SK-N-SH treated with all-trans-retinoic acid at 6 μM for 48 hours (cell line): ENCODE results near the gene ZNF469.
A peak's percentile ranks its signal among the peaks of the same experiment; 100 is the strongest.

Source experiments
- ATAC-seq: fragments of 200-7000 bp; cut with Tn5 transposase; 3 replicates; pipeline ENCODE4 v1.9.1; 2020; ENCODE audit warnings: mild to moderate bottlenecking, moderate library complexity
- ARNTL ChIP-seq: fragments of 450-650 bp; formaldehyde crosslinking; IDR thresholded peaks from 2 replicates; pipeline ENCODE4 v1.5.0; 2020; ENCODE audit warnings: low read depth, mild to moderate bottlenecking, moderate library complexity, borderline replicate concordance
- BACH2 ChIP-seq: fragments of 250-450 bp; sonication (Bioruptor Pico); IDR thresholded peaks from 2 replicates; pipeline ENCODE4 v1.9.0; 2021; ENCODE audit warnings: mild to moderate bottlenecking, borderline replicate concordance
- CSDC2 ChIP-seq: fragments of 250-450 bp; sonication (Bioruptor Pico); IDR thresholded peaks from 2 replicates; pipeline ENCODE4 v1.5.0; 2020; ENCODE audit warnings: mild to moderate bottlenecking, moderate library complexity
- CSRNP3 ChIP-seq: fragments of 250-450 bp; sonication (Bioruptor Pico); IDR thresholded peaks from 2 replicates; pipeline ENCODE4 v1.5.1; 2021; ENCODE audit warnings: mild to moderate bottlenecking, moderate library complexity
- ESRRG ChIP-seq: fragments of 250-450 bp; sonication (Bioruptor Pico); IDR thresholded peaks from 2 replicates; pipeline ENCODE4 v1.6.1; 2021; ENCODE audit warnings: mild to moderate bottlenecking
- GLIS3 ChIP-seq: fragments of 250-450 bp; sonication (Bioruptor Pico); IDR thresholded peaks from 2 replicates; pipeline ENCODE4 v1.5.0; 2020; ENCODE audit warnings: mild to moderate bottlenecking, moderate library complexity
- ISL1 ChIP-seq: fragments of 250-450 bp; sonication (Bioruptor Pico); IDR thresholded peaks from 2 replicates; pipeline ENCODE4 v2.1.2; 2022; ENCODE audit warnings: mild to moderate bottlenecking, moderate library complexity
- OSR1 ChIP-seq: fragments of 250-450 bp; sonication (Bioruptor Pico); IDR thresholded peaks from 2 replicates; pipeline ENCODE4 v1.8.0; 2022; ENCODE audit warnings: moderate library complexity, mild to moderate bottlenecking, inconsistent platforms
- PATZ1 ChIP-seq: fragments of 250-450 bp; sonication (Bioruptor Pico); IDR thresholded peaks from 2 replicates; pipeline ENCODE4 v1.8.0; 2020; ENCODE audit warnings: mild to moderate bottlenecking, moderate library complexity, borderline replicate concordance
- POU6F1 ChIP-seq: fragments of 250-450 bp; sonication (Bioruptor Pico); IDR thresholded peaks from 2 replicates; pipeline ENCODE4 v1.8.0; 2021; ENCODE audit warnings: low read depth, mild to moderate bottlenecking, moderate library complexity, borderline replicate concordance
- PPARA ChIP-seq: fragments of 250-450 bp; sonication (Bioruptor Pico); IDR thresholded peaks from 2 replicates; pipeline ENCODE4 v1.5.0; 2020; ENCODE audit warnings: mild to moderate bottlenecking, borderline replicate concordance
- RARB ChIP-seq: fragments of 250-450 bp; sonication (Bioruptor Pico); IDR thresholded peaks from 2 replicates; pipeline ENCODE4 v1.8.0; 2021; ENCODE audit warnings: mild to moderate bottlenecking, moderate library complexity
- SNAI2 ChIP-seq: fragments of 250-450 bp; sonication (Bioruptor Pico); IDR thresholded peaks from 2 replicates; pipeline ENCODE4 v1.5.0; 2020; ENCODE audit warnings: mild to moderate bottlenecking, moderate library complexity
- TCF4 ChIP-seq: fragments of 250-450 bp; sonication (Bioruptor Pico); IDR thresholded peaks from 2 replicates; pipeline ENCODE4 v1.8.0; 2021; ENCODE audit warnings: mild to moderate bottlenecking, moderate library complexity, borderline replicate concordance
- TOX ChIP-seq: fragments of 250-450 bp; sonication (Bioruptor Pico); IDR thresholded peaks from 2 replicates; pipeline ENCODE4 v1.8.0; 2021; ENCODE audit warnings: mild to moderate bottlenecking, moderate library complexity, borderline replicate concordance
- ZC3H10 ChIP-seq: fragments of 250-450 bp; sonication (Bioruptor Pico); IDR thresholded peaks from 2 replicates; pipeline ENCODE4 v1.5.1; 2021; ENCODE audit warnings: mild to moderate bottlenecking, moderate library complexity
- ZFP3 ChIP-seq: fragments of 250-450 bp; sonication (Bioruptor Pico); IDR thresholded peaks from 2 replicates; pipeline ENCODE4 v1.5.0; 2020; ENCODE audit warnings: mild to moderate bottlenecking, moderate library complexity
- ZFP30 ChIP-seq: fragments of 450-650 bp; formaldehyde crosslinking; IDR thresholded peaks from 2 replicates; pipeline ENCODE4 v1.5.0; 2022; ENCODE audit warnings: mild to moderate bottlenecking, moderate library complexity
- ZNF565 ChIP-seq: fragments of 450-650 bp; formaldehyde crosslinking; conservative IDR thresholded peaks from 2 replicates; pipeline ENCODE4 v1.5.0; 2020; ENCODE audit warnings: low read depth, mild to moderate bottlenecking, moderate library complexity
- ZNF70 ChIP-seq: fragments of 450-650 bp; formaldehyde crosslinking; IDR thresholded peaks from 2 replicates; pipeline ENCODE4 v1.5.0; 2020; ENCODE audit warnings: mild to moderate bottlenecking, moderate library complexity
- ZNF8 ChIP-seq: fragments of 450-650 bp; formaldehyde crosslinking; IDR thresholded peaks from 2 replicates; pipeline ENCODE4 v1.5.0; 2020; ENCODE audit warnings: mild to moderate bottlenecking, moderate library complexity
- TF ChIP-seq, protein P1 (sequence below): fragments of 250-450 bp; sonication (Bioruptor Pico); IDR thresholded peaks from 2 replicates; pipeline ENCODE4 v1.5.1; 2020; ENCODE audit warnings: low read depth, mild to moderate bottlenecking, moderate library complexity
- TF ChIP-seq, protein P2 (sequence below): fragments of 250-450 bp; sonication (Bioruptor Pico); IDR thresholded peaks from 2 replicates; pipeline ENCODE4 v1.5.0; 2020; ENCODE audit warnings: mild to moderate bottlenecking, moderate library complexity

ZNF469 gene

GRCh38 chr16:88375996-88376834, 6.5 kb upstream of the ZNF469 start:
- TF ChIP-seq CSRNP3 (CRISPR knock-in tag): no peak
- no peak for TF ChIP-seq ZNF565 (CRISPR knock-in tag)
- ATAC-seq: no peak

GRCh38 chr16:88376835-88377726, 5.7 kb upstream of the ZNF469 start:
- ATAC-seq: peak; percentile 73
- no peak for TF ChIP-seq OSR1 (CRISPR knock-in tag)
- no peak for TF ChIP-seq ZC3H10 (CRISPR knock-in tag)
- no peak for TF ChIP-seq GLIS3 (CRISPR knock-in tag)
- TF ChIP-seq POU6F1 (CRISPR knock-in tag): no peak
- TF ChIP-seq ZFP30 (CRISPR knock-in tag): no peak
- TF ChIP-seq ZNF8 (CRISPR knock-in tag): no peak
- no peak for TF ChIP-seq SNAI2 (CRISPR knock-in tag)
- TF ChIP-seq PATZ1 (CRISPR knock-in tag): no peak
- no peak for TF ChIP-seq CSRNP3 (CRISPR knock-in tag)
- TF ChIP-seq PPARA (CRISPR knock-in tag): no peak
- no peak for TF ChIP-seq ZNF70
- TF ChIP-seq ARNTL (CRISPR knock-in tag): no peak
- no peak for TF ChIP-seq ESRRG (CRISPR knock-in tag)
- TF ChIP-seq ZFP3 (CRISPR knock-in tag): no peak
- no peak for TF ChIP-seq ISL1 (CRISPR knock-in tag)
- TF ChIP-seq, protein P1, sequence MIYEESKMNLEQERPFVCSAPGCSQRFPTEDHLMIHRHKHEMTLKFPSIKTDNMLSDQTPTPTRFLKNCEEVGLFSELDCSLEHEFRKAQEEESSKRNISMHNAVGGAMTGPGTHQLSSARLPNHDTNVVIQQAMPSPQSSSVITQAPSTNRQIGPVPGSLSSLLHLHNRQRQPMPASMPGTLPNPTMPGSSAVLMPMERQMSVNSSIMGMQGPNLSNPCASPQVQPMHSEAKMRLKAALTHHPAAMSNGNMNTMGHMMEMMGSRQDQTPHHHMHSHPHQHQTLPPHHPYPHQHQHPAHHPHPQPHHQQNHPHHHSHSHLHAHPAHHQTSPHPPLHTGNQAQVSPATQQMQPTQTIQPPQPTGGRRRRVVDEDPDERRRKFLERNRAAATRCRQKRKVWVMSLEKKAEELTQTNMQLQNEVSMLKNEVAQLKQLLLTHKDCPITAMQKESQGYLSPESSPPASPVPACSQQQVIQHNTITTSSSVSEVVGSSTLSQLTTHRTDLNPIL: no peak
- no peak for TF ChIP-seq CSDC2 (CRISPR knock-in tag)
- no peak for TF ChIP-seq ZNF565 (CRISPR knock-in tag)
- TF ChIP-seq TCF4: no peak
- no peak for TF ChIP-seq RARB (CRISPR knock-in tag)

DNA sequence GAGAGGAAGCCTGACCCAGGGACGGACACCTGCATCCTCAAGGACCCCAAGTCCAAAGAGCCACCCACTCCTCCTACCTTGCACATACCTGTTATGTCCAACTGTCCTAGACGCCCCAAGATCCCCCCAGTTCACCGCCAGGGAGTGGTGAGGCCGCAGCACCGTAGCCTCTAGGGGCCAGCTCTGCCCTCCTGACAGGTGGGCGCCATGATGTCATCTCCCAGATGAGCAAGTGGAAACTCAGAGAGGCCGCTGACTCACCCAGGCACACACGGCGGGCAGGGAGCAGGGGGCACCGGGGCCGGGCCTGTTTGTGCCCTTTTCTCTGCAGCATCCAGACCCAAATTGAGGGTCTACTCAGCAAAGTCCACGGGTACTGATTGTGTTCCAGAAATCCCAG, 4.8 kb upstream of the ZNF469 start:
- ATAC-seq: no peak
- no peak for TF ChIP-seq TOX (CRISPR knock-in tag)
- TF ChIP-seq ARNTL (CRISPR knock-in tag): no peak
- TF ChIP-seq BACH2 (CRISPR knock-in tag): no peak
- no peak for TF ChIP-seq ISL1 (CRISPR knock-in tag)
- no peak for TF ChIP-seq ZNF8 (CRISPR knock-in tag)
- TF ChIP-seq ESRRG (CRISPR knock-in tag): no peak
- TF ChIP-seq OSR1 (CRISPR knock-in tag): no peak
- TF ChIP-seq CSDC2 (CRISPR knock-in tag): no peak
- no peak for TF ChIP-seq ZFP30 (CRISPR knock-in tag)
- no peak for TF ChIP-seq PPARA (CRISPR knock-in tag)
- TF ChIP-seq, protein P2, sequence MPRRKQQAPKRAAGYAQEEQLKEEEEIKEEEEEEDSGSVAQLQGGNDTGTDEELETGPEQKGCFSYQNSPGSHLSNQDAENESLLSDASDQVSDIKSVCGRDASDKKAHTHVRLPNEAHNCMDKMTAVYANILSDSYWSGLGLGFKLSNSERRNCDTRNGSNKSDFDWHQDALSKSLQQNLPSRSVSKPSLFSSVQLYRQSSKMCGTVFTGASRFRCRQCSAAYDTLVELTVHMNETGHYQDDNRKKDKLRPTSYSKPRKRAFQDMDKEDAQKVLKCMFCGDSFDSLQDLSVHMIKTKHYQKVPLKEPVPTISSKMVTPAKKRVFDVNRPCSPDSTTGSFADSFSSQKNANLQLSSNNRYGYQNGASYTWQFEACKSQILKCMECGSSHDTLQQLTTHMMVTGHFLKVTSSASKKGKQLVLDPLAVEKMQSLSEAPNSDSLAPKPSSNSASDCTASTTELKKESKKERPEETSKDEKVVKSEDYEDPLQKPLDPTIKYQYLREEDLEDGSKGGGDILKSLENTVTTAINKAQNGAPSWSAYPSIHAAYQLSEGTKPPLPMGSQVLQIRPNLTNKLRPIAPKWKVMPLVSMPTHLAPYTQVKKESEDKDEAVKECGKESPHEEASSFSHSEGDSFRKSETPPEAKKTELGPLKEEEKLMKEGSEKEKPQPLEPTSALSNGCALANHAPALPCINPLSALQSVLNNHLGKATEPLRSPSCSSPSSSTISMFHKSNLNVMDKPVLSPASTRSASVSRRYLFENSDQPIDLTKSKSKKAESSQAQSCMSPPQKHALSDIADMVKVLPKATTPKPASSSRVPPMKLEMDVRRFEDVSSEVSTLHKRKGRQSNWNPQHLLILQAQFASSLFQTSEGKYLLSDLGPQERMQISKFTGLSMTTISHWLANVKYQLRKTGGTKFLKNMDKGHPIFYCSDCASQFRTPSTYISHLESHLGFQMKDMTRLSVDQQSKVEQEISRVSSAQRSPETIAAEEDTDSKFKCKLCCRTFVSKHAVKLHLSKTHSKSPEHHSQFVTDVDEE (CRISPR knock-in tag): no peak
- no peak for TF ChIP-seq GLIS3 (CRISPR knock-in tag)
- TF ChIP-seq, protein P1: no peak
- no peak for TF ChIP-seq ZFP3 (CRISPR knock-in tag)
- TF ChIP-seq SNAI2 (CRISPR knock-in tag): no peak
- no peak for TF ChIP-seq RARB (CRISPR knock-in tag)
